SK-N-SH (cell line): Measurements from ENCODE around the gene OTOS. TPM values are rescaled to one million over a fixed set of nuclear protein-coding genes. Genes with fewer than 3 reads are reported as not detected.

Source experiments
- CTCF ChIA-PET: fragments of 300-600, 350-600 bp; formaldehyde crosslinking; extraction: SDS; loops from one replicate; lab custom pipeline; 2021; lab: Yijun Ruan, JAX
- POLR2A ChIA-PET: fragments of 350-600 bp; sonication (Branson Sonifier 250); formaldehyde crosslinking; extraction: SDS; loops from one replicate; lab custom pipeline; 2020; ENCODE audit warnings: antibody characterized with exemption, inconsistent platforms; lab: Yijun Ruan, JAX
- DNase-seq: peaks from one replicate; pipeline ENCODE4 v3.0.0; 2012
- H2AFZ ChIP-seq: fragments of 200-600 bp; sonication (generic); 2 replicates; pipeline ENCODE4 v1.8.1; 2016; ENCODE audit warnings: antibody characterized with exemption, mild to moderate bottlenecking, low read depth
- H3F3A ChIP-seq: fragments of 200-600 bp; sonication (generic); replicated peaks from 2 replicates; pipeline ENCODE3; 2016; ENCODE audit warnings: antibody characterized with exemption, mild to moderate bottlenecking; ENCODE audit not compliant: insufficient read depth
- H3K27ac ChIP-seq, 2 experiments: fragments of 200-500 bp in 1 of 2; fragments of 200-600 bp in 1 of 2; sonication (Bioruptor generic) in 1 of 2; sonication (generic), shearing (Covaris generic) in 1 of 2; 2 replicates each; pipeline versions ENCODE4 v1.5.1 to v1.6.1; 2014 to 2016; ENCODE audit warnings: low read depth in 2 of 2, inconsistent platforms in 1 of 2, low read length in 1 of 2, mild to moderate bottlenecking in 1 of 2, mixed read lengths in 1 of 2
- H3K27me3 ChIP-seq: fragments of 200-600 bp; sonication (generic), shearing (Covaris generic); 2 replicates; pipeline ENCODE4 v1.6.1; 2016; ENCODE audit warnings: mixed run types; ENCODE audit not compliant: insufficient read depth
- H3K36me3 ChIP-seq, 2 experiments: fragments of 200-500 bp in 1 of 2; fragments of 200-600 bp in 1 of 2; sonication (Bioruptor generic) in 1 of 2; sonication (generic) in 1 of 2; replicated peaks in 1 of 2; 2 replicates each; pipeline versions ENCODE3 to v1.5.1; 2014 to 2016; ENCODE audit warnings: low read length in 1 of 2, mild to moderate bottlenecking in 1 of 2; ENCODE audit not compliant: insufficient read depth in 2 of 2, control insufficient read depth in 1 of 2
- H3K4me1 ChIP-seq, 2 experiments: fragments of 200-500 bp in 1 of 2; fragments of 200-600 bp in 1 of 2; sonication (Bioruptor generic) in 1 of 2; sonication (generic), shearing (Covaris generic) in 1 of 2; 2 replicates each; pipeline versions ENCODE4 v1.5.1 to v1.6.1; 2014 to 2016; ENCODE audit warnings: low read depth in 1 of 2, low read length in 1 of 2, mixed run types in 1 of 2; ENCODE audit not compliant: insufficient read depth in 2 of 2, control insufficient read depth in 1 of 2
- H3K4me2 ChIP-seq: fragments of 200-600 bp; sonication (generic), shearing (Covaris generic); 2 replicates; pipeline ENCODE4 v1.6.1; 2017; ENCODE audit warnings: mixed run types
- H3K4me3 ChIP-seq, 2 experiments: fragments of 200-500 bp in 1 of 2; fragments of 200-600 bp in 1 of 2; sonication (Bioruptor generic) in 1 of 2; sonication (generic), shearing (Covaris generic) in 1 of 2; 2 replicates each; pipeline versions ENCODE4 v1.5.1 to v1.8.1; 2014 to 2016; ENCODE audit warnings: low read depth in 2 of 2, inconsistent platforms in 1 of 2, low read length in 1 of 2, mild to moderate bottlenecking in 1 of 2, mixed read lengths in 1 of 2, moderate library complexity in 1 of 2
- H3K79me2 ChIP-seq: fragments of 200-600 bp; sonication (generic); 2 replicates; pipeline ENCODE4 v1.8.1; 2017; ENCODE audit warnings: mild to moderate bottlenecking; ENCODE audit not compliant: insufficient read depth
- H3K9ac ChIP-seq: fragments of 200-600 bp; sonication (generic); 2 replicates; pipeline ENCODE4 v1.6.1; 2017; ENCODE audit warnings: mixed run types
- H3K9me2 ChIP-seq: fragments of 200-600 bp; sonication (generic); 2 replicates; pipeline ENCODE4 v1.6.1; 2017; ENCODE audit warnings: mixed run types
- H3K9me3 ChIP-seq: fragments of 200-600 bp; sonication (generic); 2 replicates; pipeline ENCODE4 v1.6.1; 2017; ENCODE audit warnings: mixed run types, mild to moderate bottlenecking, moderate library complexity
- H4K20me1 ChIP-seq: fragments of 200-600 bp; sonication (generic); 2 replicates; pipeline ENCODE4 v1.6.1; 2017; ENCODE audit warnings: mild to moderate bottlenecking, mixed run types; ENCODE audit not compliant: insufficient read depth
- CHD2 ChIP-seq: fragments of 150-350 bp; IDR thresholded peaks from 2 replicates; pipeline ENCODE4 v1.6.1; 2018; ENCODE audit warnings: low read length; ENCODE audit not compliant: partially characterized antibody
- CTCF ChIP-seq: fragments of 200-600 bp; sonication (generic); IDR thresholded peaks from 2 replicates; pipeline ENCODE4 v1.6.1; 2017; ENCODE audit warnings: antibody characterized with exemption, mild to moderate bottlenecking, moderate library complexity
- ELF1 ChIP-seq: IDR thresholded peaks from 2 replicates; pipeline ENCODE4 v1.4.0; 2012
- EZH2phosphoT487 ChIP-seq: fragments of 200-600 bp; sonication (generic); IDR thresholded peaks from 2 replicates; pipeline ENCODE4 v1.6.1; 2017; ENCODE audit warnings: low read depth, mixed run types, mild to moderate bottlenecking, antibody characterized with exemption, moderate library complexity, borderline replicate concordance
- FOSL2 ChIP-seq: IDR thresholded peaks from 2 replicates; pipeline ENCODE4 v1.4.0; 2012; ENCODE audit warnings: low read depth, mild to moderate bottlenecking, moderate library complexity, borderline replicate concordance
- FOXJ3 ChIP-seq: sonication (generic); formaldehyde crosslinking; IDR thresholded peaks from 2 replicates; pipeline ENCODE4 v1.5.1; 2020; ENCODE audit warnings: mild to moderate bottlenecking, missing genetic modification reagents
- FOXM1 ChIP-seq: IDR thresholded peaks from 2 replicates; pipeline ENCODE4 v1.4.0; 2012; ENCODE audit warnings: low read depth, mild to moderate bottlenecking
- GATA2 ChIP-seq: sonication (generic); formaldehyde crosslinking; IDR thresholded peaks from 2 replicates; pipeline ENCODE4 v1.5.0; 2020; ENCODE audit warnings: mild to moderate bottlenecking, missing genetic modification reagents
- IRF3 ChIP-seq: fragments of 150-350 bp; IDR thresholded peaks from 2 replicates; pipeline ENCODE4 v1.6.1; 2016; ENCODE audit warnings: mild to moderate bottlenecking, low read depth, low read length
- MAX ChIP-seq: IDR thresholded peaks from 2 replicates; pipeline ENCODE4 v1.4.0; 2012; ENCODE audit warnings: low read depth
- NFIC ChIP-seq: IDR thresholded peaks from 2 replicates; pipeline ENCODE4 v1.4.0; 2012; ENCODE audit warnings: borderline replicate concordance
- POLR2AphosphoS5 ChIP-seq: IDR thresholded peaks from 2 replicates; pipeline ENCODE4 v1.6.1; 2012; ENCODE audit warnings: low read depth, low read length
- REST ChIP-seq: IDR thresholded peaks from 2 replicates; pipeline ENCODE4 v1.6.1; 2012; ENCODE audit warnings: mild to moderate bottlenecking, low read depth, low read length, moderate library complexity
- RFX5 ChIP-seq: IDR thresholded peaks from 2 replicates; pipeline ENCODE4 v1.6.1; 2012; ENCODE audit warnings: mild to moderate bottlenecking, improper control_type of control experiment, low read length
- SIN3A ChIP-seq: IDR thresholded peaks from 2 replicates; pipeline ENCODE4 v1.6.1; 2012; ENCODE audit warnings: low read depth, mild to moderate bottlenecking, low read length, moderate library complexity, borderline replicate concordance
- SMC3 ChIP-seq: IDR thresholded peaks from 2 replicates; pipeline ENCODE4 v1.6.1; 2012; ENCODE audit warnings: low read depth, low read length, improper control_type of control experiment
- TCF12 ChIP-seq: IDR thresholded peaks from 2 replicates; pipeline ENCODE4 v1.4.0; 2012
- USF1 ChIP-seq: IDR thresholded peaks from 2 replicates; pipeline ENCODE4 v1.4.0; 2012; ENCODE audit warnings: low read depth, borderline replicate concordance
- YY1 ChIP-seq: IDR thresholded peaks from 2 replicates; pipeline ENCODE4 v1.4.0; 2012; ENCODE audit warnings: low read depth, mild to moderate bottlenecking
- ZBTB33 ChIP-seq: IDR thresholded peaks from 2 replicates; pipeline ENCODE4 v1.4.0; 2012; ENCODE audit warnings: low read depth, borderline replicate concordance
- WGBS: methylation state at CpG from one replicate; pipeline ENCODE4 v1.1.6; 2017; ENCODE audit warnings: low lambda C conversion rate; 5-methylcytosine and 5-hydroxymethylcytosine counted together
- polyA plus RNA-seq, 3 experiments: library from polyadenylated mRNA; depleted of rRNA; stranded (reverse); fragments of >200 nt; gene quantifications; 2 replicates each; pipeline ENCODE4 v1.2.3, GENCODE V29; 2012

The OTOS gene
- polyA plus RNA-seq, 1 of the 3 experiments (the other 2 are of a cell fraction) = not detected

GRCh38 chr2:240162531-240162930 lies 22.1 kb upstream of the OTOS start:
- no peaks in the 10 kb centered on the region for H3K36me3 ChIP-seq
- ChIA-PET POLR2A (no interaction called here), CTCF (interaction anchor here (0.7 to 1.3 kb wide), 3 partner anchors 101 to 1056 kb away, joined by 3 read pairs; no protein-coding TSS in a partner anchor)
- H4K20me1 ChIP-seq = no peaks in the 10 kb centered on the region
- H3F3A ChIP-seq = no peaks in the 10 kb centered on the region
- no peaks in the 10 kb centered on the region for H3K27me3 ChIP-seq
- 27% methylated on average over 6 of the region's 6 CpGs for WGBS
- H3K9me3 ChIP-seq = no peaks in the 10 kb centered on the region
- H3K9ac ChIP-seq = no peak overlapping the region
- TF ChIP-seq YY1 (no peak), FOXJ3 (CRISPR knock-in tag) (no peak), ZBTB33 (no peak), ELF1 (no peak), REST (no peak), NFIC (no peak), FOSL2 (no peak), SIN3A (no peak), CTCF (no peak), FOXM1 (no peak), SMC3 (no peak), TCF12 (no peak), MAX (no peak), EZH2phosphoT487 (no peak), POLR2AphosphoS5 (no peak), USF1 (no peak), IRF3 (no peak), RFX5 (no peak), GATA2 (CRISPR knock-in tag) (no peak), CHD2 (no peak)
- H2AFZ ChIP-seq = no peak overlapping the region
- no peak for DNase-seq
- H3K9me2 ChIP-seq = no peaks in the 10 kb centered on the region
- H3K27ac ChIP-seq = no peak overlapping the region
- no peaks in the 10 kb centered on the region for H3K4me1 ChIP-seq
- no peak overlapping the region for H3K4me2 ChIP-seq
- H3K4me3 ChIP-seq = no peak overlapping the region
- H3K79me2 ChIP-seq = no peaks in the 10 kb centered on the region
